SW480 (cell line): ENCODE results near the gene APOL3.
"Not testable (repeated sequence)": the region's sequence is repeated elsewhere in the genome, so short reads cannot be mapped to it uniquely, and the experiment has no call there.

Source experiments
- DNase-seq: peaks from one replicate; pipeline ENCODE4 v3.0.0-alpha.2; 2016; ENCODE audit warnings: low spot score

Gene APOL3

GRCh38 chr22:36156515-36157419 lies 3.8 kb downstream of the APOL3 start:
- peak; percentile 51 for DNase-seq

GRCh38 chr22:36156119-36156514 lies 4.4 kb downstream of the APOL3 start:
- no peak for DNase-seq

GRCh38 chr22:36155702-36156101 lies 4.9 kb downstream of the APOL3 start:
- no peak for DNase-seq

GRCh38 chr22:36154423-36154945 lies 6.1 kb downstream of the APOL3 start:
- no peak for DNase-seq

- no peak for DNase-seq
Measured at GRCh38 chr22:36153501-36154422, 6.8 kb downstream of the APOL3 start.

- DNase-seq = not testable (repeated sequence)
Measured at GRCh38 chr22:36152821-36153220, 7.7 kb downstream of the APOL3 start.

- DNase-seq = no peak
Measured at GRCh38 chr22:36152088-36152487, 8.5 kb downstream of the APOL3 start.

GRCh38 chr22:36151006-36151595 lies 9.5 kb downstream of the APOL3 start:
- no peak for DNase-seq

GRCh38 chr22:36149441-36149840 lies 11.1 kb downstream of the APOL3 start:
- DNase-seq = no peak

GRCh38 chr22:36148411-36148810 lies 12.1 kb downstream of the APOL3 start:
- no peak for DNase-seq

GRCh38 chr22:36147196-36147791 lies 13.3 kb downstream of the APOL3 start:
- DNase-seq = no peak

- no peak for DNase-seq
Measured at GRCh38 chr22:36145881-36146280, 14.7 kb downstream of the APOL3 start.

GRCh38 chr22:36144886-36145541 lies 15.5 kb downstream of the APOL3 start:
- peak; percentile 46 for DNase-seq

GRCh38 chr22:36143956-36144355 lies 16.6 kb downstream of the APOL3 start:
- DNase-seq = no peak

GRCh38 chr22:36143066-36143815 lies 17.3 kb downstream of the APOL3 start:
- DNase-seq = no peak

- DNase-seq = no peak
Measured at GRCh38 chr22:36141481-36141880, 19.1 kb downstream of the APOL3 start.

GRCh38 chr22:36138709-36139108 lies 21.8 kb downstream of the APOL3 start:
- DNase-seq = not testable (repeated sequence)

- no peak for DNase-seq
Measured at GRCh38 chr22:36136988-36137387, 23.6 kb downstream of the APOL3 start.

- no peak for DNase-seq
Measured at GRCh38 chr22:36136475-36136874, 24.1 kb downstream of the APOL3 start.

GRCh38 chr22:36135306-36135980 lies 25.1 kb downstream of the APOL3 start:
- DNase-seq = no peak
